AG08396 (cell line): Measurements from ENCODE around the gene ZAP70.

Experiments used
- DNase-seq: peaks from one replicate; pipeline ENCODE4 v3.0.0; 2012; ENCODE audit warnings: low spot score, mixed read lengths

ZAP70 gene

GRCh38 chr2:97734061-97735051, 21.0 kb downstream of the ZAP70 start:
- no peak for DNase-seq

- DNase-seq: no peak
These were observed 21.8 kb downstream of the ZAP70 start for GRCh38 chr2:97735161-97735561.

GRCh38 chr2:97736185-97736584, 22.8 kb downstream of the ZAP70 start:
- DNase-seq: no peak

- DNase-seq: no peak
These were observed 23.4 kb downstream of the ZAP70 start for GRCh38 chr2:97736608-97737330.

- no peak for DNase-seq
These were observed 24.2 kb downstream of the ZAP70 start for GRCh38 chr2:97737421-97738178.

- DNase-seq: no peak
These were observed 25.0 kb downstream of the ZAP70 start for GRCh38 chr2:97738179-97739019.

GRCh38 chr2:97739020-97739892, 25.9 kb downstream of the ZAP70 start:
- no peak for DNase-seq

- DNase-seq: no peak
These were observed 26.5 kb downstream of the ZAP70 start for GRCh38 chr2:97739893-97740245.

- peak; percentile 81 for DNase-seq
These were observed 27.3 kb downstream of the ZAP70 start for GRCh38 chr2:97740590-97741182.

- no peak for DNase-seq
These were observed 27.9 kb downstream of the ZAP70 start for GRCh38 chr2:97741251-97741650.

GRCh38 chr2:97741686-97742085, 28.3 kb downstream of the ZAP70 start:
- no peak for DNase-seq

GRCh38 chr2:97742381-97742847, 29.0 kb downstream of the ZAP70 start:
- no peak for DNase-seq

GRCh38 chr2:97743913-97744312, 30.5 kb downstream of the ZAP70 start:
- DNase-seq: no peak

GRCh38 chr2:97745474-97746174, 32.2 kb downstream of the ZAP70 start:
- DNase-seq: no peak

GRCh38 chr2:97747285-97747684, 33.9 kb downstream of the ZAP70 start:
- no peak for DNase-seq

GRCh38 chr2:97747716-97748115, 34.3 kb downstream of the ZAP70 start:
- no peak for DNase-seq

GRCh38 chr2:97749581-97749980, 36.2 kb downstream of the ZAP70 start:
- DNase-seq: no peak

GRCh38 chr2:97750017-97750416, 36.6 kb downstream of the ZAP70 start:
- DNase-seq: no peak

- DNase-seq: no peak
These were observed 38.4 kb downstream of the ZAP70 start for GRCh38 chr2:97751752-97752151.
